Measurements from ENCODE around the gene ADAMTS13.
"Not testable (repeated sequence)": the region's sequence is repeated elsewhere in the genome, so short reads cannot be mapped to it uniquely, and the experiment has no call there.

The ADAMTS13 gene

GRCh38 chr9:133421615-133422542, at the start of gene ADAMTS13:
Gene ADAMTS13 (plus strand): TSS chr9:133422367. CDS start chr9:133422444, 77 bp downstream.
- peak; percentile 37 for DNase-seq

GRCh38 chr9:133374612-133375115, 47.5 kb upstream of the ADAMTS13 start:
- DNase-seq: no peak

- peak in 1 of 2 donors; percentile 28 for DNase-seq
These were observed 46.9 kb upstream of the ADAMTS13 start for GRCh38 chr9:133375116-133375723.

DNA sequence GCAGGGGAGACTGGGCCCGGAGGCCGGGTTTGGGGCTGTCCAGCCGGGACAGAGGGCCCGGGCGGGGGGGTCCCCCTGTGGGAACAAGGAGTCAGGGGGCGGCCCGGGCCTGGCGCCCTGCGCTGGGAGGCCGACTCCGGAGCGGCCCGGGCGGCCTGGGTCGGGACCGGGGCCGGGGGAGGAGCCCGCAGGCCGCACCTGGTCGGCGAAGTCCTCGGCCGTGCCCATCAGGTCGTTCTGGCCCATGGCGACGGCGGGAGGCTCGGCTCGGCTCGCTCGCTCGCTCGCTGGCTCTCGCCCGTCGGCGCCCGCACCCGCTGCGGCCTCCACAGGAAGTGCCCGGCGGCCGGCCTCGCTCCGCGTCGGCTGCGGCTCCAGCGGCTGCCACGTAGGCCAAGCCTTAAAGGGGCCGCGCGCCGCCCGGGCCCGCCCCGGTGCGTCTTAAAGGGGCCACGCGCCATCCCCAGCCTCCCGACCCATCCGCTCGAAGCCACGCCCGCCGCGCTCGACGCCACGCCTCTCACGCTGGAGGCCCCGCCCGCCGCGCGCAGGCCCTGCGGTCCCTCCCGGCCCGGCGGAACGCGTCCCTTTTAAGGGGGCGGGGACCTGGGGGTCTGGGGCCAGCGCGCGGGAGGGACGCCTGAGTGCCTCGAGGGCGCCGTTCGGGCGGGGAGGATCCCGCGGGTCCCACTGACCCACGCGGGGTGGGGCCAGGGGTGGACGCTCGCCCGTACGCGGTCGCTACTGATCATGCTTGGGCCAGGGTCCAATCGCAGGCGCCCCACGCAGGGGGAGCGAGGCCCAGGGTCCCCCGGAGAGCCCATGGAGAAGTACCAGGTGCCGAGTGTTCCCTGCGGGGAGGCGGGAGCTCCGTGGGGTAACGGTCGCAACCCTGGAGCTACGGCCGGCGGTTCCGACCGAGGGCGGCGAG, 46.2 kb upstream of the ADAMTS13 start, which contains the start of the genes STKLD1 and SURF4:
TSS of gene STKLD1 (plus strand) at position 643 of the 931 bp plus-strand sequence. CDS start at position 751, 108 bp downstream.
TSS of gene SURF4 (minus strand) at position 337 of the 931 bp plus-strand sequence. CDS start at position 246, 91 bp downstream.
- peak; percentile 96 to 98 for DNase-seq

GRCh38 chr9:133377280-133377679, 44.9 kb upstream of the ADAMTS13 start:
- not testable (repeated sequence) for DNase-seq

- no peak for DNase-seq
These were observed 44.4 kb upstream of the ADAMTS13 start for GRCh38 chr9:133377721-133378216.

DNA sequence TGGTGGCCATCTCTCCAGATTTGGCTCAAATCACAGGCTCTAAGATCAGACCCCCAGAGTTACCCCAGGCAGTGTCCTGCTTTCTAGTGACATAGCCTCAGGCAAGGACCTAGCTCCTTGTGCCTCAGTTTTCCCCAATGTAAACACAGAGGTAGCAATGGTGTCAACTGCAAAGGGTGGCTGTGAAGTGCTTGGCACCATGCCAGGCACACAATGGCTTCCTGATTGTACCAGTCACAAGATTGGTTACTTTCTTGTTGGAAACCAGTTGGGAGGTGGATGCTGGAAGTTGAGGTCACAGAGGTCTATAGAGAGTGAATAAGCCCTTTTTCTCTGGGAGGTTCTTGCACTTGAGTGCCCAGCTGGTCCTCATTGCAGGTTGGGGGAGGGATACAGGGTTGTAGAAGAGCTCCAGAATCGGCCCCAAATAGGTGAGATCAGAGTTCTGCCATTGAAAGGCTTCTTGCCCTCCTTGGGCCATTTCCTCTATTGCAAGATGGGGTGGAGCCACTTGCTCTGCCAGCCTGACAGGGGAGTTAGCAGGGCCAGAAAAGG, 43.7 kb upstream of the ADAMTS13 start:
- no peak for DNase-seq

- no peak for DNase-seq
These were observed 42.7 kb upstream of the ADAMTS13 start for GRCh38 chr9:133379153-133380086.

DNA sequence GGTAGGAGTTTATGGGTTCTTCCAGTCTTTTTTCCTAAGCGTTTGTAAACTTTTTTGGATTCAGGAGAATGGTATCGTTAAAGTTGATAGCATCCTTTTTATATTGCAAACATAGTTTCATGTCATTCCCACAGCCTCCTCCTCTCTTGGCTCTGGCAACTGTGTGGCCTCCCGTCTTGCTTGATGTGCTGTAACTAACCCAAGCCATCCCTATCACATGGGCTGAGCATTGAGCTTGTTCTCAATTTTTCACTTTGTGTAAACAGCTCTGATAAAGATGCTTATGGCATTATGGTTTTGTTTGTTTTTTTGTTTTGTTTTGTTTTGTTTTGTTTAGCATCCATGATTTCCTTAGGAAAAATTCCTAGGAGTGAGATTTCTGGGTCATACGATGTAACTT, 41.4 kb upstream of the ADAMTS13 start:
- no peak for DNase-seq

DNA sequence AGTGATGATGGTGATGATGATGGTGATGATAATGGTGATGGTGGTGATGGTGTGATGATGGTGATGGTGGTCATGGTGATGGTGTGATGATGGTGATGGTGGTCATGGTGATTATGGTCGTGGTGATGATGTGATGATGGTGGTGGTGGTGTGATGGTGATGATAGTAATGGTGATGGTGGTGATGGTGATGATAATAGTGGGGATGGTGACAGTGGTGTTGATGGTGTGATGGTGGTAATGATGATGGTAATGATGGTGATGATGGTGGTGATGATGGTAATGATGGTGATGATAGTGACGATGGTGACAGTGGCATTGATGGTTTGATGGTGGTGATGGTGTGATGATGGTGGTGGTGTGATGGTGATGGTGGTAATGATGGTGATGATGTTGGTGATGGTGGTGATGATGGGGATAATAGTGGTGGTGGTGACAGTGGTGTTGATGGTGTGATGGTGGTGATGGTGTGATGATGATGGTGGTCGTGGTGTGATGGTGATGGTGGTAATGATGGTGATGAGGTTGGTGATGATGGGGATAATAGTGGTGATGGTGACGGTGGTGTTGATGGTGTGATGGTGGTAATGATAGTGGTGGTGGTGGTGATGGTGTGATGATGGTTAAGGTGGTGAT, 39.5 kb upstream of the ADAMTS13 start:
- no peak for DNase-seq

DNA sequence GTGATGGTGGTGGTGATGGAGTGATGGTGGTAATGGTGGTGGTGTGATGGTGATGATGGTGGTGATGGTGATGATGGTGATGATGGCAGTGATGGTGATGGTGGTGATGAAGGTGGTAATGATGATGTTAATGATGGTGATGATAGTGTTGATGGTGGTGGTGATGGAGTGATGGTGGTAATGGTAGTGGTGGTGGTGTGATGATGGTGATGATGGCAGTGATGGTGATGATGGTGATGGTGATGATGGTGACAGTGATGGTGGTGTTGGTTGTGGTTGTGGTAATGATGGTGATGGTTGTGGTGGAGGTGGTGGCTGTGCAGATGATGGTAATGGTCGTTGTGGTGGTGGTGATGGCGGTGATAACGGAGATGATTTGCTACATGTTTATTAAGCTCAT, 38.7 kb upstream of the ADAMTS13 start:
- DNase-seq: no peak

DNA sequence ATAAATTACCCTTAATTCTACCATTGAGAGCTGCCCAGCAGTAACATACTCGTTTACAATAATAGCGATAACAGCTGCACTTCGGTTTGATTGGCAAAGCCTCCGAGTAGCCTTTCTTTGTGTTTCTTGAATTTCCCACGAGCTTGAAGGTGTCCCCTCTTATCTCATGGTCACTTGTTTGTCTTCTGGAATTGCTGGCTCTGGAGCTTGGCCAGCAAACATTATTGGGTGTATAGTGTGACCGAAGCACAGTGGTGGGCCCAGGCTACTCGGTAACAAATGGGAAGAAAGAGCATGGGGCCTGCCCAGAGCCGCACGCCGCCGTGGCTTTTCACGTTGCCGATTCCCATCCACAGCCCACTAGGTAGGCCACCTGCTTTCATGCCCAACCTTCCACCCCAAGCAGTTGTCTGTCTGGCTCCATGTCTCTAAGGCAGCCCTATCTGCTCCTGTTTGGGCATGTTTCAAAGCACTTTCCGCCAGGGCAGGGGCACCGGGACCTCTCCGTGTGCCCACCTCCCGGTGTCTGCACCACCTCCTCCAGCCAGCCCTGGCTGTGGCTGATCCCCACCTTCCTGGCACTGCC, 37.3 kb upstream of the ADAMTS13 start:
- no peak for DNase-seq

DNA sequence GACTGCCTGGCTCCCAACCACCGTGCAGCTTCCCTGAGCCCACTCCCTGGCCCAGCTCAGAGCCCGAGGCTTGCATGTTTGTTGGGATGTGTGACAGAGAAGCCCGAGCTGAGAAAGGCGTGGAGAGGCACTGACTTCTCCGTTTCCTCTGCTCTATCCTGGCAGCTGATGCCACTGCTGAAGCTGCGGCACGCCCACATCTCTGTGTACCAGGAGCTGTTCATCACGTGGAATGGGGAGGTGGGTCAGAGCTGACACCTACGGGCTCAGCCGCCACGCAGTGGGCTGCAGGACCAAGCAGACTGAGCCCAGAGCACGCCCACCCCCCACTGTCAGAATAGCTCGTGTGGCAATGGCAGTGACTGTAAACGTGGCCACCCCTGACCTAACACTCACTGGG, 36.7 kb upstream of the ADAMTS13 start:
- no peak for DNase-seq

DNA sequence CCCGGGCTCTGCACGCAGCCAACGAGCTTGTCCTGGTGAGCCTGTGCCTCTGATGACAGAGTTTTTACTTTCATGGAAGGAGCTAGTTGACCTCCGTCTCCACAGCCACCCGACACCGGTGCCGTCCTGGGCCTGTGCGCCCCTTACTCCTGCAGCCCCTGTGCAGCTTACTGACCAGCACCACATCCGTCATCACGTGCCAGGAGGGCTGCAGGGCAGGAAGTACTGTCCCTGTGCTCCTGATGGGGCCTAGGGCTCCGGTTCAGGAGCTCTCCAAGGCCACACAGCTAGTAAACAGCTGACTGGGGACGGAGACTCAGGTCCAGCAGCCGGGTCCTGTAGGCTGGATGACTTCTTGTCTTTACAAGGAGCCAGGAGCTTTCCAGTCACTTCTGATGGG, 35.8 kb upstream of the ADAMTS13 start:
- no peak for DNase-seq

DNA sequence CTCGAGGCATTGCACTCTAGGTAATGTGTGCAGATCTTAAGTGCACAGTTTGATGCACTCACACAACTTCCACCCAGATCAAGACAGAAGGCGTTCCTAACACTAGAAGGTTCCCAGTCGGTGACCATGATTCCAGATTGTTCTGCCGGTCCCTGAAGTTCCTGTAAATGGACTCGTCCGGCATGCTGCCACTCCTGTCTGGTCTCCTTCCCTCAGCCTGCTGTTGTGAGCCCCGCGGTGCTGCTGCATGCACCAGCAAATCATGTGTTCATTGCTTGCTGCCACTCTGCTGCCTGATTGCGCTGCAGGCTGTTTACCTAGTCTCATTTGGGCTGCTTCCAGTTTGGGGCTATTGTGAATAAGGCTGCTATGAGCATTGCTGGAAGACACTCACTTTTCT, 34.5 kb upstream of the ADAMTS13 start:
- no peak for DNase-seq

GRCh38 chr9:133389025-133389557, 33.1 kb upstream of the ADAMTS13 start:
- DNase-seq: no peak

GRCh38 chr9:133389562-133389961, 32.6 kb upstream of the ADAMTS13 start:
- DNase-seq: no peak

GRCh38 chr9:133390713-133391112, 31.5 kb upstream of the ADAMTS13 start:
- DNase-seq: no peak

DNA sequence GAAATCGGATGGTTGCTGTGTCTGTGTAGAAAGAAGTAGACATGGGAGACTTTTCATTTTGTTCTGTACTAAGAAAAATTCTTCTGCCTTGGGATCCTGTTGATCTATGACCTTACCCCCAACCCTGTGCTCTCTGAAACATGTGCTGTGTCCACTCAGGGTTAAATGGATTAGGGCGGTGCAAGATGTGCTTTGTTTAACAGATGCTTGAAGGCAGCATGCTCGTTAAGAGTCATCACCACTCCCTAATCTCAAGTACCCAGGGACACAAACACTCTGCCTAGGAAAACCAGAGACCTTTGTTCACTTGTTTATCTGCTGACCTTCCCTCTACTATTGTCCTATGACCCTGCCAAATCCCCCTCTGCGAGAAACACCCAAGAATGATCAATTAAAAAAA, 30.7 kb upstream of the ADAMTS13 start:
- DNase-seq: not testable (repeated sequence)

DNA sequence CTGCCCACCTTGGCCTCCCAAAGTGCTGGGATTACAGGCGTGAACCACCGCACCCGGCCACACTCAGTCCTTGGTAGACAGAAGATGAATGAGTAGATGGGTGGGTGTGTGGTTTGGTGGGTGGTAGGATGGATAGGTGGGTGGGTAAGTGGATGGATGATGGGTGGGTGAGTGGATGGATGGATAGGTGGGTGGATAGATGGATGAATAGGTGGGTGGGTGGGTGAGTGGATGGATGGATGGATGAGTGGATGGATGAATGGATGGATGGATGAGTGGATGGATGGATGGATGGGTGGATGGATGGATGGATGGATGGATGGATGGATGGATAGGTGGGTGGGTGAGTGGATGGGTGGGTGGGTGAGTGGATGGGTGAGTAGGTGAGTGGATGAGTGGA, 29.9 kb upstream of the ADAMTS13 start:
- not testable (repeated sequence) for DNase-seq

Measured in stimulated activated CD4-positive, alpha-beta T cell treated with anti-CD3 and anti-CD28 coated beads, Interleukin-2, amount 100 ng/mL, for 24 hours (primary cell).